Measurements from ENCODE around the gene DNAJB14. TPM values are rescaled to one million over a fixed set of nuclear protein-coding genes. Genes with fewer than 3 reads are reported as not detected.

Gene DNAJB14
- polyA plus RNA-seq, 1 of the 3 experiments (the other 2 are of a cell fraction), result 23.8 TPM

DNA sequence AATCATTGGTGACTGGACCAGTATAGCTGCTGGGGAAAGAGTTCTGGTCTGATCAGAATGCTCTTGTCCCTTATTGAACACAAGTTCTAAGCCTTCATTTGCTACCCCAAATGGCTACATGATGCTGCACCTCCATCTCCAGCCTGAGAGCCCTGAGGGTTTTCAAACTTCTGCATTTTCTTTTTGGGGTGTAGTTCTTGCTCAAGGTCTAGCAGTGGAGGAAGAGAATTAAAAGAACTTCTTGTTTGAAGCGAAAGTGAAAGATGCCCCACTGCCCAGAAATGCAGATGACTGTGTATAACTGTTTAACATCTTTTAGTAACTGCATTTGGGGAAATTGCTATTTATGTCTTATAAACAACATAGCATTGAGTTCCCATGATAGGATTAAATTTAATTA lies 90.7 kb downstream of the DNAJB14 start:
- no peaks in the 10 kb centered on the region for H3K27me3 ChIP-seq (ENCODE audit: insufficient read depth)
- no peaks in the 10 kb centered on the region for H4K20me1 ChIP-seq (ENCODE audit: insufficient read depth)
- no peaks in the 10 kb centered on the region for H3F3A ChIP-seq (replicated peaks; ENCODE audit: insufficient read depth)
- ChIA-PET POLR2A (no interaction called here), CTCF (interaction anchor here (1.8 kb wide), 1 partner anchor 29 kb away, joined by 4 read pairs; no protein-coding TSS in a partner anchor)
- H3K79me2 ChIP-seq (ENCODE audit: insufficient read depth), result no peaks in the 10 kb centered on the region
- H3K9me2 ChIP-seq, result no peaks in the 10 kb centered on the region
- 67% methylated on average over 1 of the region's 1 CpG for WGBS (ENCODE audit: low lambda C conversion rate)
- H3K9me3 ChIP-seq, result no peaks in the 10 kb centered on the region
- peaks cover 0 to 3% of the 10 kb centered on the region in 2 experiments; a peak in 1 of 4 replicates for H3K4me1 ChIP-seq (ENCODE audit: control insufficient read depth in 1 of 2, insufficient read depth in 2 of 2, low read depth in 1 of 2, low read length in 1 of 2)
- H3K9ac ChIP-seq, result no peak overlapping the region
- DNase-seq, result no peak
- H3K4me3 ChIP-seq (ENCODE audit: low read depth in 2 of 2, low read length in 1 of 2), result no peak overlapping the region
- H3K27ac ChIP-seq (ENCODE audit: low read depth in 2 of 2, low read length in 1 of 2), result no peak overlapping the region
- no peaks in the 10 kb centered on the region for H3K36me3 ChIP-seq (replicated peaks in 1 of 2; ENCODE audit: control insufficient read depth in 1 of 2, insufficient read depth in 2 of 2, low read length in 1 of 2)
- H2AFZ ChIP-seq (ENCODE audit: low read depth), result no peak overlapping the region
- H3K4me2 ChIP-seq, result no peak overlapping the region
- TF ChIP-seq, protein P1, sequence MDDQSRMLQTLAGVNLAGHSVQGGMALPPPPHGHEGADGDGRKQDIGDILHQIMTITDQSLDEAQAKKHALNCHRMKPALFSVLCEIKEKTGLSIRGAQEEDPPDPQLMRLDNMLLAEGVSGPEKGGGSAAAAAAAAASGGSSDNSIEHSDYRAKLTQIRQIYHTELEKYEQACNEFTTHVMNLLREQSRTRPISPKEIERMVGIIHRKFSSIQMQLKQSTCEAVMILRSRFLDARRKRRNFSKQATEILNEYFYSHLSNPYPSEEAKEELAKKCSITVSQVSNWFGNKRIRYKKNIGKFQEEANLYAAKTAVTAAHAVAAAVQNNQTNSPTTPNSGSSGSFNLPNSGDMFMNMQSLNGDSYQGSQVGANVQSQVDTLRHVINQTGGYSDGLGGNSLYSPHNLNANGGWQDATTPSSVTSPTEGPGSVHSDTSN (IDR thresholded peaks at IDR 0.05), result no peak
- TF ChIP-seq YY1 (IDR thresholded peaks at IDR 0.05; ENCODE audit: low read depth) (no peak), JUND (IDR thresholded peaks at IDR 0.05) (no peak), ELF1 (IDR thresholded peaks at IDR 0.05) (no peak), TCF12 (IDR thresholded peaks at IDR 0.05) (no peak), NFIC (IDR thresholded peaks at IDR 0.05; ENCODE audit: borderline replicate concordance) (no peak)

DNA sequence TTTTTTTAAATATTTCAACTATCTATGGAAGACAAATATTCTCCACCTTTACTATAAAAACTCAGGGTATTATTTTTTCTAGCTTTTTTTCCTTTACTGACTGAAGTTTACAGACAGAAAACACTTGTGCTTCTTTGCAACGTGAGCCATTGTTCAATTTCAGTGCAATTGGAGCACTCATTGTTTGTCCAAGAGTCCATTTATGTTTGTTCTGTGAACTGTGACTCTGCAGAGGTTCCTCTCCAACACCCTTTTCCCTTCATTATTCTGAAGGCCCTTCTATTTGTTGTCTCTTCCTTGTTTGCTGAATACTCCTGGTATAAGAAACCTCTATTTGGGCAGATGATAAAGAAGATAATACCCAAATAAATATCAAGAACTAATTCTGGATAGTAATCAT lies 92.4 kb downstream of the DNAJB14 start:
- DNase-seq, result no peak
- no peak overlapping the region for H3K4me2 ChIP-seq
- no peak for TF ChIP-seq NRF1 (IDR thresholded peaks at IDR 0.05; ENCODE audit: low read depth, low read length)
- no peak for TF ChIP-seq RAD21 (IDR thresholded peaks at IDR 0.05; ENCODE audit: low read length)
- no peak for TF ChIP-seq FOXM1 (IDR thresholded peaks at IDR 0.05; ENCODE audit: low read depth)
- TF ChIP-seq, protein P1 (IDR thresholded peaks at IDR 0.05), result no peak
- TF ChIP-seq MXI1 (IDR thresholded peaks at IDR 0.05; ENCODE audit: low read depth, low read length), result no peak
- no peak for TF ChIP-seq JUND (IDR thresholded peaks at IDR 0.05)
- no peak for TF ChIP-seq RFX5 (IDR thresholded peaks at IDR 0.05; ENCODE audit: low read length)
- no peak for TF ChIP-seq POLR2AphosphoS5 (IDR thresholded peaks at IDR 0.05; ENCODE audit: low read depth, low read length)
- TF ChIP-seq TCF12 (IDR thresholded peaks at IDR 0.05), result no peak
- no peak for TF ChIP-seq CHD2 (IDR thresholded peaks at IDR 0.05; ENCODE audit: low read length, partially characterized antibody)
- TF ChIP-seq SIN3A (IDR thresholded peaks at IDR 0.05; ENCODE audit: borderline replicate concordance, low read depth, low read length), result no peak
- no peak for TF ChIP-seq ELF1 (IDR thresholded peaks at IDR 0.05)
- no peak for TF ChIP-seq TEAD4 (IDR thresholded peaks at IDR 0.05; ENCODE audit: borderline replicate concordance, insufficient read depth)
- TF ChIP-seq YY1 (IDR thresholded peaks at IDR 0.05; ENCODE audit: low read depth), result no peak
- TF ChIP-seq, protein P2, sequence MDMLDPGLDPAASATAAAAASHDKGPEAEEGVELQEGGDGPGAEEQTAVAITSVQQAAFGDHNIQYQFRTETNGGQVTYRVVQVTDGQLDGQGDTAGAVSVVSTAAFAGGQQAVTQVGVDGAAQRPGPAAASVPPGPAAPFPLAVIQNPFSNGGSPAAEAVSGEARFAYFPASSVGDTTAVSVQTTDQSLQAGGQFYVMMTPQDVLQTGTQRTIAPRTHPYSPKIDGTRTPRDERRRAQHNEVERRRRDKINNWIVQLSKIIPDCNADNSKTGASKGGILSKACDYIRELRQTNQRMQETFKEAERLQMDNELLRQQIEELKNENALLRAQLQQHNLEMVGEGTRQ (IDR thresholded peaks at IDR 0.05; ENCODE audit: borderline replicate concordance, low read depth, low read length), result no peak
- no peak for TF ChIP-seq RCOR1 (IDR thresholded peaks at IDR 0.05; ENCODE audit: low read length)
- TF ChIP-seq, protein P3, sequence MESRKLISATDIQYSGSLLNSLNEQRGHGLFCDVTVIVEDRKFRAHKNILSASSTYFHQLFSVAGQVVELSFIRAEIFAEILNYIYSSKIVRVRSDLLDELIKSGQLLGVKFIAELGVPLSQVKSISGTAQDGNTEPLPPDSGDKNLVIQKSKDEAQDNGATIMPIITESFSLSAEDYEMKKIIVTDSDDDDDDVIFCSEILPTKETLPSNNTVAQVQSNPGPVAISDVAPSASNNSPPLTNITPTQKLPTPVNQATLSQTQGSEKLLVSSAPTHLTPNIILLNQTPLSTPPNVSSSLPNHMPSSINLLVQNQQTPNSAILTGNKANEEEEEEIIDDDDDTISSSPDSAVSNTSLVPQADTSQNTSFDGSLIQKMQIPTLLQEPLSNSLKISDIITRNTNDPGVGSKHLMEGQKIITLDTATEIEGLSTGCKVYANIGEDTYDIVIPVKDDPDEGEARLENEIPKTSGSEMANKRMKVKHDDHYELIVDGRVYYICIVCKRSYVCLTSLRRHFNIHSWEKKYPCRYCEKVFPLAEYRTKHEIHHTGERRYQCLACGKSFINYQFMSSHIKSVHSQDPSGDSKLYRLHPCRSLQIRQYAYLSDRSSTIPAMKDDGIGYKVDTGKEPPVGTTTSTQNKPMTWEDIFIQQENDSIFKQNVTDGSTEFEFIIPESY (IDR thresholded peaks at IDR 0.05; ENCODE audit: borderline replicate concordance, low read depth), result no peak
- TF ChIP-seq, protein P4, sequence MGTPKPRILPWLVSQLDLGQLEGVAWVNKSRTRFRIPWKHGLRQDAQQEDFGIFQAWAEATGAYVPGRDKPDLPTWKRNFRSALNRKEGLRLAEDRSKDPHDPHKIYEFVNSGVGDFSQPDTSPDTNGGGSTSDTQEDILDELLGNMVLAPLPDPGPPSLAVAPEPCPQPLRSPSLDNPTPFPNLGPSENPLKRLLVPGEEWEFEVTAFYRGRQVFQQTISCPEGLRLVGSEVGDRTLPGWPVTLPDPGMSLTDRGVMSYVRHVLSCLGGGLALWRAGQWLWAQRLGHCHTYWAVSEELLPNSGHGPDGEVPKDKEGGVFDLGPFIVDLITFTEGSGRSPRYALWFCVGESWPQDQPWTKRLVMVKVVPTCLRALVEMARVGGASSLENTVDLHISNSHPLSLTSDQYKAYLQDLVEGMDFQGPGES (IDR thresholded peaks at IDR 0.05; ENCODE audit: low read depth, low read length), result no peak
- TF ChIP-seq FOSL2 (IDR thresholded peaks at IDR 0.05; ENCODE audit: borderline replicate concordance, low read depth), result no peak
- no peaks in the 10 kb centered on the region for H3K9me2 ChIP-seq
- H3K4me1 ChIP-seq (ENCODE audit: control insufficient read depth in 1 of 2, insufficient read depth in 2 of 2, low read depth in 1 of 2, low read length in 1 of 2), result peaks cover 0 to 3% of the 10 kb centered on the region in 2 experiments; a peak in 1 of 4 replicates
- H3K79me2 ChIP-seq (ENCODE audit: insufficient read depth), result no peaks in the 10 kb centered on the region
- H3K4me3 ChIP-seq (ENCODE audit: low read depth in 2 of 2, low read length in 1 of 2), result no peak overlapping the region
- POLR2A ChIA-PET, result no interaction called here
- no peak overlapping the region for H3K27ac ChIP-seq (ENCODE audit: low read depth in 2 of 2, low read length in 1 of 2)
- no peaks in the 10 kb centered on the region for H3K27me3 ChIP-seq (ENCODE audit: insufficient read depth)
- no peaks in the 10 kb centered on the region for H4K20me1 ChIP-seq (ENCODE audit: insufficient read depth)
- no peak overlapping the region for H2AFZ ChIP-seq (ENCODE audit: low read depth)
- no peaks in the 10 kb centered on the region for H3K36me3 ChIP-seq (replicated peaks in 1 of 2; ENCODE audit: control insufficient read depth in 1 of 2, insufficient read depth in 2 of 2, low read length in 1 of 2)
- H3K9me3 ChIP-seq, result no peaks in the 10 kb centered on the region
- WGBS (ENCODE audit: low lambda C conversion rate), result 41% methylated on average over 1 of the region's 1 CpG
- no peak overlapping the region for H3K9ac ChIP-seq
- H3F3A ChIP-seq (replicated peaks; ENCODE audit: insufficient read depth), result no peaks in the 10 kb centered on the region
- CTCF ChIA-PET, result interaction anchor here (0.7 to 0.9 kb wide), 2 partner anchors 31 to 95 kb away, joined by 3 read pairs; no protein-coding TSS in a partner anchor

Measured in SK-N-SH (cell line).